HG02973 (cell line): ENCODE measurements around the gene ATP6V1G1.

Source experiments
- ATAC-seq: cut with Tn5 transposase; IDR thresholded peaks from one replicate; pipeline ENCODE4 v1.9.1; 2021; ENCODE audit warnings: moderate library complexity; ENCODE audit not compliant: unreplicated experiment

ATP6V1G1 gene

GRCh38 chr9:114611516-114612271 lies 24.1 kb downstream of the ATP6V1G1 start:
- peak; percentile 41 for ATAC-seq

GRCh38 chr9:114612272-114612923 lies 24.8 kb downstream of the ATP6V1G1 start:
- ATAC-seq, result no peak

- ATAC-seq, result no peak
These were observed 25.5 kb downstream of the ATP6V1G1 start for GRCh38 chr9:114613087-114613486.

DNA sequence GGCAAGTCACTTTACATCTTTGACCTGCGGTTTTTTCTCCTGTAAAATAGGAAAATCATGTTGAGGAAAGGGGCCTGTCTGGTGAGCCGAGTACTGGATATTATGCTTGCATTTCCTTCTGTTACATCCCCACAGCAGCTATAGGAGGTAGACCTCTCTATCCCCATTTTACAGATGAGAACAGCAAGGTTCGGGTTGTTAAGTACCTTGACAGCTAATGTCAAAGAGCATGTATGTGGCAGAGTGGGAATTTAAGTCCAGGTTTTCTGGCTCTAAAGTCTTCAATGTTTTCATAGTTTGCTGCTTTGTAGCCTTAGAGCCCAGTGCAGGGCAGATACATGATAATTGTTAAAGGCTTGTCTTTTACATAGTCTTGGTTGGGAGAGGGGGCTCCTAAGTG lies 26.4 kb downstream of the ATP6V1G1 start:
- ATAC-seq, result no peak

- no peak for ATAC-seq
These were observed 26.8 kb downstream of the ATP6V1G1 start for GRCh38 chr9:114614373-114614772.

GRCh38 chr9:114616684-114617520 lies 29.3 kb downstream of the ATP6V1G1 start:
- ATAC-seq, result peak; percentile 61

GRCh38 chr9:114619191-114619761 lies 31.7 kb downstream of the ATP6V1G1 start:
- peak; percentile 54 for ATAC-seq

GRCh38 chr9:114621561-114621960 lies 34.0 kb downstream of the ATP6V1G1 start:
- no peak for ATAC-seq

DNA sequence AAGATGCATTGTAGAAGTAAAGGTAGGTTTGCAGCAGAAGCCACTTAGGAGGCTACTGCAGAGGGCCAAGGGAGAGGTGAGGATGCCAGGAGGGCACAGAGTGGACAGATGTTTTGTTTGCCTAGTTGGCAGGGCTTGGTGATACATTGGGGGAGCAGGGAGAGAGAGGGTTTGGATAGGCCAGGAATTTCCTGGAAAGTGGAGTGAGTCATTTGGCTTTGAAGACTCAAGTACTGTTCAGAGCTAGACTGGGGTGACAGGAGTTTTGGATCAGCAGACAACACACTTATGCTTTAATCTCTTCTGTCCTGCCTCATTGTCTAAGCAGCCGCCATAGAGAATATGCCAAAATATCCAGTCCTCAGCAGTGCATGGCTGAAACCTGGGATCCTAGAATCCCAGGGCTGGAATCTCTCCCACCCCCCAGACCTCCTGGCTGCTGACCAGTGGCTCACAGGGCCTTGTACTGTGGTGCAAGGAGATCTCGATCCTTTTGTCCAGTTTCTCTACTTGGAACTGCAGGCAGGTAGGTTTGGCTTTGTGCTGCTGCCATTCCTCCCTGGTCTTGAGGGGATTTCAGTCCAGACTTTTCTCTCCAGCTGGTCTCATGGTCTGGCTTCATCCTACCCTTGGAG lies 34.5 kb downstream of the ATP6V1G1 start:
- no peak for ATAC-seq

GRCh38 chr9:114624677-114625076 lies 37.1 kb downstream of the ATP6V1G1 start:
- ATAC-seq, result no peak

DNA sequence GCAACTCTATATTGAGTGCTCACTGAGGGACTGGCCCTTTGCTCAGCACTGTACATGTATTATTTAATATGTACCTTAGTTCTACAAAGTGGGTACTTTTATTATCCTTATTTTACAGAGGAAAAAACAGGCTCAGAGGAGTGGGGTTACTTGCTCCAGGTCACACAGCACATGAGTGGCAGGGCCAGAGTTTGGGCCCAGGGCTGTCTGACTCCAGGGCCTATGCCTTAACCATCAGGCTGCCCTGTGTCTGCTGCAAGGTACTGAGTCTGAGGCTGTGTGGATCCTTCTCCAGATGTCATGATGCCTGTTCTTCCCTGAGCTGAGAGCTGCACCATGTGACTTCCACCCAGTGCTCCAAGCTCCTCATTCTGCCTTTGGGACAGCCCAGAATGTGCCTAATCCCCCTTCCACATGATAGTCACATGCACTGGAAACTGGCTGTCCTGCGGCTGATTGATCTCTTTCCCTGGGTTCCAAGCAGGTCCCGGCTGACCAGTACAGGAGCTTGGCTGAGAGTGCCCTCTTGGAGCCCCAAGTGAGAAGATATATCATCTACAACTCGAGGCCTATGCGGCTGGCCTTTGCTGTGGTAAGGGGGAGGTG lies 38.9 kb downstream of the ATP6V1G1 start:
- ATAC-seq, result no peak

DNA sequence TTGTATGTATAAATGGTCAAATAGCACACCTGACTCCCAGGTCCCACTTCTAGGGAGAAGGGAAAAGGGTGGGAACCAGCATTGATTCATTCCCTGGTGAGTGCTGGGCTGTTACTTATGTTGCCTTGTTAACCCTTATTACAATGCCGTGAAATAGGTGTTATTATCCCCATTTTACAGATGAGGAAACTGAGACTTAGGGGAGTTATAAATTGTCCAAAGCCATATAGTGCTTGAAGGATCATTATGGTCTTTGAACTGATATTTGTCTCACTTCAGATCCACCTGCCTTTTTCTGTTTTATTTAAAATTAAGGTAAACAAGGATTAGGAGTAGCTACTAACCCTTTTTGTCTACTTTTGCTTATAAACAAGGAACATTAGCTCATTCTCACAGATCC lies 40.0 kb downstream of the ATP6V1G1 start:
- ATAC-seq, result no peak

GRCh38 chr9:114629563-114630090 lies 42.1 kb downstream of the ATP6V1G1 start:
- no peak for ATAC-seq

DNA sequence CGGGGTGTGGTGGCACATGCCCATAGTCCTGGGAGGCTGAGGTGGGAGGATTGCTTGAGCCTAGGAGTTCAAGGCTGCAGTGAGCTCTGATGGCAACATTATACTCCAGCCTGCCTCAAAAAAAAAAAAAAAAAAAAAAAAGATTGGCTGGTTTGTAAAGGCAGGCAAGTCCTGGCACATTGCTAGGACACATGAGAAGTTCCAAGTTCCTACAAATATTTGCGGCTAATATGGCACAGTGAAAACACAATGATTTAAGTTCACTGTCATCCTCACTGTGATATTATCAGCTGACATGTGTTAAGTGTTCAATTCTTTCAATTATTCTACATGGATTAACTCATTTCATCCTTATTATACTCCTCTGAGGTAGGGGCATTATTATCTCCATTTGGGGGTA lies 43.6 kb downstream of the ATP6V1G1 start:
- ATAC-seq, result no peak

DNA sequence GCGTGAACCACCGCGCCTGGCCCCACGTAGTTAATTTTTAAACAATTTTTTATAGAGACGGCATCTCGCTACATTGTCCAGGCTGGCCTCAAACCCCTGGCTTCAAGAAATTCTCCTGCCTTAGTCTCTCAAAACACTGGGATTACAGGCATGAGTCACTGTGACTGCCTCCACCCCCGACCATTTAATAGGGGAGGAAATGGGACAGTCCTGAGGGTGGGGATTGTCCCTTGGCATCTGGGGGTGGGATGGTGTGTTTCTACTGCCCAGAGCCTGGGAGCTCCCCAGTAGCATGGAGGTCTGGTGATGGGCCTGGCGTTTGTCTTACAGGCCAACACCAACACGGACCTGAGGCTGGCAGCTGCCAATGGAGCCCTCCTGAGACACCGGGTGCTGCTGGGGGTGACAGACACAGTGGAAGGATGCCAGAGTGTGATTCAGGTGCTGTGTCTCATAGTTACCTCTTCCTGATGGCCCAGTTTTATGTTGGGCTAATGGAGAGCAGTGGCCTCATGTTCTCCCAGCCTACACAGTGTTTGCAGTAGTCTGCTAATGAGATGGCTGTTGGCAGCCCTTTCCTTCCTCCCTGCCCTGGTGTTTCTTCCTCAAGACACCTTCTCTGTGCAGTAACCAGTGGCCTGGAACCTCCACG lies 46.0 kb downstream of the ATP6V1G1 start:
- no peak for ATAC-seq

DNA sequence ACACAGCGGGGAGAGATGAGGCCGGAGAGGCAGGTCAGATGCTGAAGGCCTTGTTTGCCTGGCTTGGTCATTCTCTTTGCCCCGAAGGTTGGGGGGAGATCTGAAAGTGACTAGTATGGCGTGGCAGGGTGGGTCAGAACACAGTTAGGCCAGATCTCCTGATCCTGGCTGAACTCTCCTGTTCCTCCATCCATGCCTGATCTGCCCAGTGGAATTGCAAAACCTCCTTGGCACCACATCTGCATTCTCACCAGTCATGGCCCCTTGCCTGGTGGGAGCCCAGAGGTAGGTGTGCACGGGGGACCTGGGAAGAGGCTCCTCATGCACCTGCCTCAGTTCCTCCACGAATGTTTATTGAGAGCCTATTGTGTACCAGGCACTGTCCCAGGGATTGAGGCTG lies 46.8 kb downstream of the ATP6V1G1 start:
- ATAC-seq, result no peak

- no peak for ATAC-seq
These were observed 50.8 kb downstream of the ATP6V1G1 start for GRCh38 chr9:114638404-114638803.

- ATAC-seq, result no peak
These were observed 54.4 kb downstream of the ATP6V1G1 start for GRCh38 chr9:114641967-114642366.

DNA sequence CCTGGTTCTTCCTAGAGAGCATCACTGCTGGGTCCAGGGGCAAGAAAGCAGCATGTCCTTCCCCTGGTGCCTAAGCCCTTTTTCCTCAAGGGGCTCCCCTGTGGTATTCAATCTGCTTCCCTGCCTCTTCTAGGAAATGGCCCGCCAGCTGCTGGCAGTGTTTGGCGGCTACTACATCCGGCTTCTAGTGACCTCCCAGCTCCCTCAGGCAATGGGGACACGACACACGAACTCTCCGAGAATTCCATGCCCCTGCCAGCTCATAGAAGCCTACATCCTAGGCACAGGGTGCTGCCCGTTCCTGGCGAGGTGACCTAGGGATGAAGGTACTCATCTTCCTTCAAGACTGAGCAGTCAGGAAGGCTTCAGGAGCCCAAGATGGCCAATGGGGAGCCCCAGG lies 55.4 kb downstream of the ATP6V1G1 start:
- no peak for ATAC-seq

DNA sequence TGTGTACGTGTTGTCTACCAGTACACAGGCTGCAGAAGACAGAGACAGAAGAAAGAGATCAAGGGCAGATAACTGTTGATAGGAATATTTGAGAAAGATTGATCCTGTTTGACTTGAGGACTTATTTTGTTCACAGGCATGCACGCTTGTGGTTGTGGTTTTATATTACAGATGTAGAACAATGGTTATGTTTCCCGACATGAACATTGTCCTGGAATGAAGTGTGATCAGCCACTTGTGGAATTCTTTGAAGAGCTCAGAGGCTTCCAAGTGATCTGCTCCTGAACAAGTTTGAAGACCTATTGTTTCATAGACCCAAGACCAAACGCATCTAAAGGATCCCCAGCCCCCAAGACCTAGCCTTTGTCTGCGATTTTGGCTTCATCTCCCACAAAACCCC lies 56.3 kb downstream of the ATP6V1G1 start:
- ATAC-seq, result no peak
